ENCODE results near the gene CRB1. TPM values are rescaled to one million over a fixed set of nuclear protein-coding genes. Genes with fewer than 3 reads are reported as not detected.

The CRB1 gene
- total and polyA plus RNA-seq, 9 donors = 0.14 to 0.54 (median 0.31) TPM

DNA sequence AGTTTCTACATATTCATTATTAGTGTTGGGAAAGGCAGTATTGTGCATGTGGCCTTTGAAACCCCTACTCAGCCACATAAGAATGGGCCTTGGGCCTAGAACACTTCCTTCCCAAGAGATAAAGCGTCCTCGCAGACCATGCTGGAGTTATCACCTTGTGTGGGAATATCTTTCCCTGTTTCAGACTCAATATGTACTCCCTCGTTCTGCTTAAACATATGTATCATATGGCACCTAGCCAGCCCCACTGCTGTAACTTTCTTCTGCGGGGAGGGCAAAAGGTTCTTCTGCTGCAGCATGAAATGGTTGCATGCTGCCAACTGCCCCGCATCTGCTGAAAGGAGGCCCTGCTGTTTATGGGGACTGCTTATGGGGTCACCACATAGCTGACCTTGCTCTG lies 92.0 kb downstream of the CRB1 start:
- no peaks in the 10 kb centered on the region for H3K36me3 ChIP-seq (ENCODE audit: control insufficient read depth, insufficient read depth, low read length)
- WGBS (ENCODE audit: insufficient coverage) = 69% methylated on average over 3 of the region's 5 CpGs
- H3K4me1 ChIP-seq (ENCODE audit: control insufficient read depth, insufficient read depth, low read length) = peaks cover 4% of the 10 kb centered on the region
- no peak overlapping the region for H3K27ac ChIP-seq (ENCODE audit: low read length)
- no peak overlapping the region for H3K4me3 ChIP-seq (ENCODE audit: low read length)
- peak; percentile 18 for DNase-seq
- H3K27me3 ChIP-seq (ENCODE audit: control insufficient read depth, insufficient read depth, low read length) = no peaks in the 10 kb centered on the region
- no peaks in the 10 kb centered on the region for H3K9me3 ChIP-seq (replicated peaks; ENCODE audit: control insufficient read depth, low read depth, low read length)

DNA sequence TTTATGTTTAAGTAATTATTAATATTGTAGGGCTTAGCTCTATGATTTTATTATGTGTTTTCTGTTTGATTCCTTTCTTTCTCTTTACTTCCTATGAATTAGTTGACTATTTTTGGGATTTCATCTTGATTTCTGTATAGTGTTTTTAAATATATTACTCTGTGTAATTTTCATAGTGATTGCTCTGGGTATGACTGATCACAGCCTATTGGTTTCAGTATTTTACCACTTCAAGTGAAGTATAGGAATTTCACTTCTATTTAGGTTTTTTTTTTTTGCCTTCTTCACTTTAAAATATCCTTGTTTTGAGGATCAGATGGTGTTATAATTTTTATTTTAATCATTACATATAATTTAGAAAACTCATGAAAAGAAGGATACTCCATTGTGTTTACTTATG lies 94.8 kb downstream of the CRB1 start:
- Histone ChIP-seq H3K4me1 (ENCODE audit: control insufficient read depth, insufficient read depth, low read length) (peaks cover 4% of the 10 kb centered on the region), H3K27me3 (ENCODE audit: control insufficient read depth, insufficient read depth, low read length) (no peaks in the 10 kb centered on the region)

DNA sequence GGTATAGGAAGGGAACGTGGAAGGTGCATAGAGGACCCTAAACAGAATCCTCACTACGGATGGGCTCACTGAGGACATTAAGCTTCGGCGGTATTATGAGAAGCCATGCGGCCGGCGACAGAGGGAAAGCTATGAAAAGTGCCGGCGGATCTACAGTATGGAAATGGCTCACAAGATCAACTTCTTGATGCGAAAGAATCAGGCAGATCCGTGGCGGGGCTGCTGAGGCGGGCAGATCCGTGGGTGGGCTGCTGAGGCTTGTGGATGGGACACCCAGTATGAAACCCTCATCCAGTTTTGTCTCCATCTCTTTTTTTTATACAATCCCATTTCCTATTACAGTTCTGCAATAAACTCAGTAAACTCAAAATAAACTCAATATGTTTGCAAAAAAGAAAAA lies 95.8 kb downstream of the CRB1 start:
- Histone ChIP-seq H3K4me3 (ENCODE audit: low read length) (no peak overlapping the region), H3K27ac (ENCODE audit: low read length) (no peak overlapping the region), H3K36me3 (ENCODE audit: control insufficient read depth, insufficient read depth, low read length) (no peaks in the 10 kb centered on the region), H3K4me1 (ENCODE audit: control insufficient read depth, insufficient read depth, low read length) (peaks cover 4% of the 10 kb centered on the region), H3K9me3 (replicated peaks; ENCODE audit: control insufficient read depth, low read depth, low read length) (no peaks in the 10 kb centered on the region), H3K27me3 (ENCODE audit: control insufficient read depth, insufficient read depth, low read length) (no peaks in the 10 kb centered on the region)
- no peak for DNase-seq
- WGBS (ENCODE audit: insufficient coverage) = 97% methylated on average over 6 of the region's 14 CpGs

More for the DNA sequence above, 94.8 kb downstream of the CRB1 start:
- Histone ChIP-seq H3K27ac (ENCODE audit: low read length) (no peak overlapping the region), H3K9me3 (replicated peaks; ENCODE audit: control insufficient read depth, low read depth, low read length) (no peaks in the 10 kb centered on the region), H3K36me3 (ENCODE audit: control insufficient read depth, insufficient read depth, low read length) (no peaks in the 10 kb centered on the region), H3K4me3 (ENCODE audit: low read length) (no peak overlapping the region)
- DNase-seq = no peak

DNA sequence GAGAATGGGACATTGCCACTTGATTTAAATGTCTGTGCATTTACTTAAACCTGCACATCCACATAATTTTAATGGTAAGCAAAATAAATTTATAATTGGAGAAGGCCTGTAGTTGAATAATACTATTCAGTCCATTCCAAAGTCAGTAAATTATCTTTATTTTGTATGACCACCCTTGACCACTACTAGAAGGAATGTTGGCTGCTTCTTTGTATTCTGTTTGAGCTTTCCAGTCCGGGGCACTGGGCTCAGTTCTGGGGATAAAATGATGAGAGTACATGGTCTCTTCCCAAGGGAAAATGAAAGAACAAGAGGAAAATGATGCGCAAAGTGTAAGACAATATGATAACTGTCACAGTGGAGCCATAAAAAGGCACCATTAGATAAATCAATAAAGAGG lies 98.9 kb downstream of the CRB1 start:
- DNase-seq = peak; percentile 24
- Histone ChIP-seq H3K4me1 (ENCODE audit: control insufficient read depth, insufficient read depth, low read length) (no peaks in the 10 kb centered on the region), H3K27ac (ENCODE audit: low read length) (no peak overlapping the region), H3K36me3 (ENCODE audit: control insufficient read depth, insufficient read depth, low read length) (no peaks in the 10 kb centered on the region), H3K9me3 (replicated peaks; ENCODE audit: control insufficient read depth, low read depth, low read length) (no peaks in the 10 kb centered on the region), H3K27me3 (ENCODE audit: control insufficient read depth, insufficient read depth, low read length) (no peaks in the 10 kb centered on the region), H3K4me3 (ENCODE audit: low read length) (no peak overlapping the region)
- no CpG with 5 or more reads among the region's 2 CpGs for WGBS (ENCODE audit: insufficient coverage)

DNA sequence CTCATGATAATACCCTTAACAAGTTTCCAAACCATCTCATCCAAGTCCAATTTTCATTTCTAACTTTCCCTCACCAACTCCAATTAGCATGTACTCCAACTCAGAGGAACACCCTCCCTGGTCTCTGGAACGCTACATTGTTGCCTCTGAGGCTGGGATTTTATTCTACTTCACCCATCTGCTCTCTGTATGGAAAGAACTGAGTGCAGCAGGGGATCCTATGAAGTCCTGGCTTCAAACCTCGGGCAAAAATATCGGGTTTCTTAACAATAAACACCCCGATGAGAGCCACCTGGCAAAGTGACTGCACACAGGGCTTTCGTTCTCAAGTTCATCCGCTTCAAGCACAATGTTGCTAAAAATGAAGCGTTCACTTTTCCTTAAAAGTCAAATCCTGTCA lies 99.6 kb downstream of the CRB1 start:
- DNase-seq = peak; percentile 16
- Histone ChIP-seq H3K9me3 (replicated peaks; ENCODE audit: control insufficient read depth, low read depth, low read length) (no peaks in the 10 kb centered on the region), H3K4me1 (ENCODE audit: control insufficient read depth, insufficient read depth, low read length) (no peaks in the 10 kb centered on the region), H3K27me3 (ENCODE audit: control insufficient read depth, insufficient read depth, low read length) (no peaks in the 10 kb centered on the region), H3K27ac (ENCODE audit: low read length) (no peak overlapping the region), H3K36me3 (ENCODE audit: control insufficient read depth, insufficient read depth, low read length) (no peaks in the 10 kb centered on the region), H3K4me3 (ENCODE audit: low read length) (no peak overlapping the region)
- WGBS (ENCODE audit: insufficient coverage) = 34% methylated on average over 5 of the region's 7 CpGs

- Histone ChIP-seq H3K27ac (ENCODE audit: low read length) (no peak overlapping the region), H3K4me3 (ENCODE audit: low read length) (no peak overlapping the region), H3K27me3 (ENCODE audit: control insufficient read depth, insufficient read depth, low read length) (no peaks in the 10 kb centered on the region), H3K36me3 (ENCODE audit: control insufficient read depth, insufficient read depth, low read length) (no peaks in the 10 kb centered on the region), H3K9me3 (replicated peaks; ENCODE audit: control insufficient read depth, low read depth, low read length) (no peaks in the 10 kb centered on the region), H3K4me1 (ENCODE audit: control insufficient read depth, insufficient read depth, low read length) (no peaks in the 10 kb centered on the region)
- no CpG with 5 or more reads among the region's 1 CpG for WGBS (ENCODE audit: insufficient coverage)
- no peak for DNase-seq
These were observed 106.4 kb downstream of the CRB1 start for GRCh38 chr1:197374428-197374827.

- DNase-seq = no peak
- Histone ChIP-seq H3K27me3 (ENCODE audit: control insufficient read depth, insufficient read depth, low read length) (no peaks in the 10 kb centered on the region), H3K4me1 (ENCODE audit: control insufficient read depth, insufficient read depth, low read length) (no peaks in the 10 kb centered on the region), H3K27ac (ENCODE audit: low read length) (no peak overlapping the region), H3K36me3 (ENCODE audit: control insufficient read depth, insufficient read depth, low read length) (no peaks in the 10 kb centered on the region), H3K4me3 (ENCODE audit: low read length) (no peak overlapping the region), H3K9me3 (replicated peaks; ENCODE audit: control insufficient read depth, low read depth, low read length) (no peaks in the 10 kb centered on the region)
- 50% methylated on average over 3 of the region's 6 CpGs for WGBS (ENCODE audit: insufficient coverage)
These were observed 116.4 kb downstream of the CRB1 start for GRCh38 chr1:197384471-197384870.

- H3K27ac ChIP-seq (ENCODE audit: low read length) = no peak overlapping the region
- H3K27me3 ChIP-seq (ENCODE audit: control insufficient read depth, insufficient read depth, low read length) = no peaks in the 10 kb centered on the region
- no CpG with 5 or more reads among the region's 1 CpG for WGBS (ENCODE audit: insufficient coverage)
- no peaks in the 10 kb centered on the region for H3K4me1 ChIP-seq (ENCODE audit: control insufficient read depth, insufficient read depth, low read length)
- no peaks in the 10 kb centered on the region for H3K9me3 ChIP-seq (replicated peaks; ENCODE audit: control insufficient read depth, low read depth, low read length)
- H3K36me3 ChIP-seq (ENCODE audit: control insufficient read depth, insufficient read depth, low read length) = no peaks in the 10 kb centered on the region
- no peak for DNase-seq
- no peak overlapping the region for H3K4me3 ChIP-seq (ENCODE audit: low read length)
These were observed 120.7 kb downstream of the CRB1 start for GRCh38 chr1:197388801-197389200.

GRCh38 chr1:197390856-197391255 lies 122.8 kb downstream of the CRB1 start:
- Histone ChIP-seq H3K27ac (ENCODE audit: low read length) (no peak overlapping the region), H3K9me3 (replicated peaks; ENCODE audit: control insufficient read depth, low read depth, low read length) (no peaks in the 10 kb centered on the region), H3K27me3 (ENCODE audit: control insufficient read depth, insufficient read depth, low read length) (no peaks in the 10 kb centered on the region), H3K4me3 (ENCODE audit: low read length) (no peak overlapping the region), H3K4me1 (ENCODE audit: control insufficient read depth, insufficient read depth, low read length) (no peaks in the 10 kb centered on the region), H3K36me3 (ENCODE audit: control insufficient read depth, insufficient read depth, low read length) (no peaks in the 10 kb centered on the region)
- no peak for DNase-seq
- no CpG with 5 or more reads among the region's 2 CpGs for WGBS (ENCODE audit: insufficient coverage)

GRCh38 chr1:197391303-197392226 lies 123.5 kb downstream of the CRB1 start:
- H3K9me3 ChIP-seq (replicated peaks; ENCODE audit: control insufficient read depth, low read depth, low read length) = no peaks in the 10 kb centered on the region
- DNase-seq = no peak
- H3K27ac ChIP-seq (ENCODE audit: low read length) = no peak overlapping the region
- H3K4me3 ChIP-seq (ENCODE audit: low read length) = no peak overlapping the region
- H3K36me3 ChIP-seq (ENCODE audit: control insufficient read depth, insufficient read depth, low read length) = no peaks in the 10 kb centered on the region
- no peaks in the 10 kb centered on the region for H3K27me3 ChIP-seq (ENCODE audit: control insufficient read depth, insufficient read depth, low read length)
- no peaks in the 10 kb centered on the region for H3K4me1 ChIP-seq (ENCODE audit: control insufficient read depth, insufficient read depth, low read length)
- WGBS (ENCODE audit: insufficient coverage) = 46% methylated on average over 2 of the region's 3 CpGs
